ENCODE data around the gene SRPX2.

GRCh38 chrX:100611951-100612350, 32.0 kb upstream of the SRPX2 start:
- TF ChIP-seq POLR2A (IDR thresholded peaks at IDR 0.05; ENCODE audit: low read depth) (no peak), CTCF (IDR thresholded peaks at IDR 0.05) (no peak), POLR2AphosphoS5 (IDR thresholded peaks at IDR 0.05) (no peak)
